HG03558 (cell line): ENCODE data around the gene FOXRED2.

Source experiments
- ATAC-seq: cut with Tn5 transposase; IDR thresholded peaks from one replicate; pipeline ENCODE4 v1.9.1; 2021; ENCODE audit warnings: moderate number of reproducible peaks; ENCODE audit not compliant: unreplicated experiment; ENCODE audit errors: extremely low read depth

FOXRED2 gene

DNA sequence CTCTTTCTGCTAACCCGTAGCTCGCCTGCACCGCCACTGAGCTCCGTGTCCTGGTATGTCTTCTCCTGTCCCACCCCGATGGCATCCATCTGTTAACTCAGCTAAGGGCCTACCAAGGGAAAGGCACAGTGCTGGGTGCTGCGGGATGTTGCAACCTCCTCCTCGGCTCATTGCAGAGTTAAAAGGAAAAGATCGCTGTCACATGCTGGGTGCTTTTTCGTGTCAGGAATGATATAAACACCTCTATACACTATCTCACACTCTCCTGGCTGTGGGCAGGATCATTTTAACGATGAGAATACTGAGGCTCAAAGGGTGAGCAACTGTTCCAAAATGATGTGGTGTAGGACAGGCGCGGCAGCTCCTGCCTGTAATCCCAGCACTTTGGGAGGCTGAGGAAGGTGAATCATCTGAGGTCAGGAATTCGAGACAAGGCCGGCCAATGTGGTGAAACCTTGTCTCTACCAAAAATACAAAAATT lies 35.5 kb downstream of the FOXRED2 start:
- ATAC-seq = no peak

DNA sequence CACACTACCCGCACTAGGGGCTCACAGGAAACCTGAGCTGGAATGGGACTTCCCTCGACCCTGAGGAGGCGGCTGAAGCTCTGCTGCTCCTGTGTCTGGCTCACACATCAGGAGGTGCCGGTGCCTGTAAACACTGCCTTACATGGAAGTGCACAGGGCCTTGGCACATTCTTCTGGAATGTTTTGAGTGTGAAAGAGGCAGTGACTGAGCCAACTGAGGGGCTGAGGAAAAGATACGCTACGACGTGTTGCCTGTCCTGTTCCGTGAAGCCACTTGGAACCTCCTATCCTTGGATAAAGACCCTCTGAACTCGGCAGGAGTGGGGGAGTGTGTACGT lies 35.9 kb downstream of the FOXRED2 start:
- ATAC-seq = no peak

DNA sequence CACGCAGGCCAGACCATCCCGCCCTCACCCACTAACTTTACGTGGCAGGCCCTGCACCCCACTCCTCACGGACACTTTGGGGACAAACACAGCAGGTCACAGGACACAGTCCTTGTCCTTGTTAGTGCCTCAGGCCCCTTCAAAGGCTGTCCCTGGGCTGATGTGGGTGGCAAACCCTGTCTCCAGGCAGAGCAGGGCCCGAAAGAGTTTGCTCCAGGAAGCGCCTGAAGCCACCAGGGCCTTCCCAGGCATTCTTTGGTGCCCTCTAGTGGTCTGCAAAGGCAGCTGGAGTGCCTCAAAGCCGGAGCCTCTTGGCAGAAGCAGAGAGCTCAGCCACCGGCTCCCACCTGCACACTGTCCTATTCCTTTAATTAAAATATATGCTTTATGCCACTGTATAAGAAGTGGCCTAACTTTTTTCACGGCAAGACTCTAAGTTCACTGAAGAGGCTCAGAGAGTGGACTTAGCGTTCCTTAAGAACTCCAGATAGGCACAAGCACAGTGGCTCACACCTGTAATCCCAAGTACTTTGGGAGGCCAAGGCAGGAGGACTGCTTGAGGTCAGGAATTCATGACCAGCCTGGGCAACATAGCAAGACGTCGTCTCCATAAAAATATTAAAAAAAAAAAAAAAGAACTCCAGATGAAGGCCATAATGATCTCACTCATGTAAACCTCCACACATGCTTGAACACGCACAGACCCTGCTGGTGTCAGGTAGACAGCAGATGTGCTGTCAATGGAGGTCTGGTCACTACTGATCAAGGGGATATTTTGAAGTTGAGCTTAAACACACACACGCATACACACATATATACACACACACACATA lies 36.5 kb downstream of the FOXRED2 start:
- ATAC-seq = no peak

DNA sequence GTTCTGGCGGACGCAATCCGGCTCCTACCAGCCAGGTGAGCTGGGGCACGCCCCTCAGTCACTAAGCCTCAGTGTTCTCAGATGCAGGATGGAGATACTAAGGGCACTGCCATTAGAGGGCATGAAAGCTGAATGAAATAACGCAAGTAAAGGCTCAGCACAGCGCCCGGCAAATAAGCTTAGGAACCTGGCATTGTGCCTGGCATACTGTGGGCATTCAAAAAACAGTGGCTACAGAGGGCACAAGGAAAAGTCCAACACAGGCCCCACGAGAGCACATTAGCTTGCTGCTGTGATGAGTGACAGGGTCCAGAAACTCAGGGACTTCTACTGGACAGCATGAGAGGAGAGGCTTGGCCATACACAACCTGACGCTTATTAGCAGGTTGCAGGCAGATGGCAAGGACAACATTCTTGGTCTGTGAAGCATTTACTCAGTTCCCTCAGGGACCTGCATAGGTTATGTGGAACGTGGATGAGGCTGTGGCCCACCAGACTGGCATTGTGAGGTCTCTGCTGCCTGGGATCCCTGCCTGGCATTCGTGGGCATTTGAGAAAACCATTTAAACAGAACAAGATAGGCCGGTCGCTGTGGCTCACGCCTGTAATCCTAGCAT lies 37.6 kb downstream of the FOXRED2 start:
- ATAC-seq = no peak

DNA sequence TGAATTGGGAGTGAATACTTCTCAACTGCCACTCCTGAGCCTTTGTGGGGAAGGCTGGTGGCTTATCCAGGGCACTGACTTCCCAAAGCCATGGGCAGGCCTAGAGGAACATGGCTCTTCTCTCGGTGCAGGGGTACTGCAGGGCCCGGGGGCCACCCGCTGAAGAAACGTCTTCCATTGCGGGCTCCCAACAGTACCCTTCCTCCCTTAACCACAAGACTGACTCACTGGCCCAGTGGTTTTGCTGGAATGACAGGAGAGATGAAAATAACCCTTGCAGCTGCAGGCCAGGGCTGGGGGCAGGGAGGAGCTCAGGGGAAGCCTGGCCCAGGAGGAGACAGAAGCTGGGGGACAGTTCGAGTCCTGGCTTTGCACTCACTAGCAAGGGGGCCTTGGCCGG lies 38.9 kb downstream of the FOXRED2 start:
- no peak for ATAC-seq

DNA sequence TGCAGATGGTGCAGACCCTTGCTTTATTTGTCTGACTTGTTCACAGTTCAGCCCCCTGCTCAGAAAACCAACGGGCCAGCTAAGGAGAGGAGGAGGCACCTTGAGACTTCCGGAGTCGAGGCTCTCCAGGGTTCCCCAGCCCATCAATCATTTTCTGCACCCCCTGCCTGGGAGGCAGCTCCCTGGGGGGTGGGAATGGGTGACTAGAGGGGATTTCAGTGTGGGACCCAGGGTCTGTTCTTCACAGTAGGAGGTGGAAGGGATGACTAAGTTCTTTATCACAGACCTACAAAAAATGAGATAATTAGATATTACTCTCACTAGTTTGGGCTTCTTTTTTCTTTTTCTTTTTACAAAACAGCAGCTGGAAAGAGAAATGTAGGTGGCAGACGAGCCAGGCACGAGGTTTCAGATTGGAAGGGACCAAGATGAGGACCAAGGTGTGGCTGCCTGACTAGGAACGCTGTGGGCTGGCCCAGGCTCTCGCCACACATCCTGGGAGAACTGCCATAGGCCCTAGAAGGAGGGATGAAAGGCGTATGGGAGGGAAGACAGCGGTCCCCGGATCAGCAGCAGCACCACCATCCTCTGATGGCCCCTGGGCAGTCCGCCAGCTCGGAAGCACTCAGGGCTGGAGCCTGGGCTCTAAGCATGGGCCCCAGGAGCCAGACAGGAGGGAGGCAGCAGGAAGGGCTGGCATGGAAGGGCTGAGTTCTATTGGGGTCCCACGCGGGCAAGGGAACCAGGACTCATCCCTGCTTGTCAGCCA lies 39.6 kb downstream of the FOXRED2 start:
- no peak for ATAC-seq

DNA sequence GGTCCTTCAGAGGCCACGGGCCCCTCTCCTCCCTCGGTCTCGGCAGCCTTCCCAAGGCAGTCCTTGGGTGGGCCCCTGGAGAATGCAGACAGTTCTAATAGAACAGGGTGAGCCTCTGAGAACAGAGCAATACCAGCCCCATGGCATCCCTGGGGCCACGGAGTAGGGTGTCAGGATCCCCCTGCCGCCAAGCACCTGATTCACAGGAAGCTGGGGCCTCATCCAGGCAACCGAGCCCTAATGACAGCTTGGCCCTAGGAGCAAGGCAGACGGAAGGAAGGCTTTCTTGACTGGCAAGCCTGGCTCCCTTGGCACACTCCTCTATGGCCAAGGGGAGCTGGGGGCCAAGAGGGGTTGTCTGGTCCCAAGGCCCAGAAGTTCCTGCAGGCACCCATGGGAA lies 40.6 kb downstream of the FOXRED2 start:
- no peak for ATAC-seq

DNA sequence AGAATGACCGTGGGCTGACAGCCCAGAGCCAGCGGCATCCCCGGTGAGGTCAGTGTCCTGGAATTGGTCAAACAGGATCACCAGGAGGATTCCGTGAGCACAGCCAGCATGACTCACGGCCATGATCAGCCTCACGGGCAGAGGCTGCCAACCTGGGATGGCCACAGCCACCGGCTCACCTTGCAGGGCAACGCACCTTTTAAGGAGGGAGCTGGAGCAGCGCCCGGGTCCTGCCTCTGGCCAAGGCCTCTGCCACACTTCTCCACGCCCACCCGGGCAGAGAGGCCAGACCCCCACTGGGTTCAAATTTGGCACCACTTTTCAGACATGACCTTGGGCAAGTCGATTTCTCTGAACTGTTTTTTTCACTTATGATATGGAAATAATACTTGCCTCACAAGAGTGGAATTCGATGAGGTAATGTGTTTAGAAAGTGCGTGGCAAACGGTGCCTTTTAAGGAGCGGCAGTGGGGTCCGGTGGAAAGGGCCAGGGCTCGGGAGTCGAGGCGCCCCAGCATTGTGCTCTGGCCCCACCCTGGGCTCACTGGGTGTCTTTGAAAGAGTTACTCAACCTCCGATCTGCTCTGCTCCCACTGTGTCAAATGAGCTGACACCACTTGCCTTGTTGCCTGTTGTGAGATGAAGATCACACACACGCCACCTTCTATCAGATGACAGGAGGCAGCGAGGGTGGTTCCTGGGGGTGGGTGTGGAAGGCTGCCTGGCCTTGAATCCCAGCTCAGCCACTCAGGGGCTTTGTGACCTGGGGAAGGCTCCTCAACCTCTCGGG lies 41.4 kb downstream of the FOXRED2 start:
- ATAC-seq = no peak

DNA sequence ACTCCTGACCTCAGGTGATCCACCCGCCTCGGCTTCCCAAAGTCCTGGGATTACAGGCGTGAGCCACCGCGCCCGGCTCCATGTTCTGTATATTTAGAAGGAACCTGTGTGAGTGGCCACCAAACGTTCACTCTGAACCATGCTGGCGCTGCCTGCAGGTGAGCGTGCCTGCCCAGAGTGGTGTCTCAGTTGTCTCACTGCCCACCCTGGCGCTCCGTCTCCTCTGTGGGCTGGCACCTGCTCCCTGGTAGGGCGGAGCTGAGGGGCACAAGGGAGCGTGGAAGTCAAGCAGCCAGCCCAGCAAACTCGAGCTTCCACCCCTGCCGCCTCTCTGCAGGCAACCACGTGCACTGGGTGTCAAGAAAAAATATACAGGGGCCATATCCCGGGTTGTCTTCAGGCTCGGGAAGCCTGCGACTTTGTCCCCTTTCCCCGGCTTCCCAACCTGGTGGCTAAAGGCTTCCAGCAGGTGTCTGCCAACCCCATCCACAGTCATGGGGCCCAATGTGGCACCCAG lies 42.1 kb downstream of the FOXRED2 start:
- no peak for ATAC-seq

DNA sequence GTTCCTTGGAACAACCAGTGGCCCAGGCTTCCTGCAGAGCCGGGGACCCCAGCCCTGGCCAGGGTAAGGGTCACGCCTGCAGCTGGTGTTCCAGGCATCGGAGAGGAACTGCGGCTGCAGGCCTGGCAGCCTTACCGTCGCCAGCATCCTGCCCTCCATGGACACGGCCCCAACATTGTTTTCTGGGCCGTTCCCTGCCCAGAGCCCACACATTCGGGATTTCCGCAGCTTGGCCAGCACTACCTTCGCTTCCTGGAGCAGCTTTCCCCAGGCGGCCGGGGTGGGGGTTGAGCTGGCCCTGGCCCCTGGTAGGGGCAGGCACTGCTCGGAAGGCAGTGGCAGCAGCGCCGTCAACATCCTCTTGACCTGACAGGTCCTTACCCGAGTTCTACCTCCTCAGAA lies 43.1 kb downstream of the FOXRED2 start:
- ATAC-seq = no peak

DNA sequence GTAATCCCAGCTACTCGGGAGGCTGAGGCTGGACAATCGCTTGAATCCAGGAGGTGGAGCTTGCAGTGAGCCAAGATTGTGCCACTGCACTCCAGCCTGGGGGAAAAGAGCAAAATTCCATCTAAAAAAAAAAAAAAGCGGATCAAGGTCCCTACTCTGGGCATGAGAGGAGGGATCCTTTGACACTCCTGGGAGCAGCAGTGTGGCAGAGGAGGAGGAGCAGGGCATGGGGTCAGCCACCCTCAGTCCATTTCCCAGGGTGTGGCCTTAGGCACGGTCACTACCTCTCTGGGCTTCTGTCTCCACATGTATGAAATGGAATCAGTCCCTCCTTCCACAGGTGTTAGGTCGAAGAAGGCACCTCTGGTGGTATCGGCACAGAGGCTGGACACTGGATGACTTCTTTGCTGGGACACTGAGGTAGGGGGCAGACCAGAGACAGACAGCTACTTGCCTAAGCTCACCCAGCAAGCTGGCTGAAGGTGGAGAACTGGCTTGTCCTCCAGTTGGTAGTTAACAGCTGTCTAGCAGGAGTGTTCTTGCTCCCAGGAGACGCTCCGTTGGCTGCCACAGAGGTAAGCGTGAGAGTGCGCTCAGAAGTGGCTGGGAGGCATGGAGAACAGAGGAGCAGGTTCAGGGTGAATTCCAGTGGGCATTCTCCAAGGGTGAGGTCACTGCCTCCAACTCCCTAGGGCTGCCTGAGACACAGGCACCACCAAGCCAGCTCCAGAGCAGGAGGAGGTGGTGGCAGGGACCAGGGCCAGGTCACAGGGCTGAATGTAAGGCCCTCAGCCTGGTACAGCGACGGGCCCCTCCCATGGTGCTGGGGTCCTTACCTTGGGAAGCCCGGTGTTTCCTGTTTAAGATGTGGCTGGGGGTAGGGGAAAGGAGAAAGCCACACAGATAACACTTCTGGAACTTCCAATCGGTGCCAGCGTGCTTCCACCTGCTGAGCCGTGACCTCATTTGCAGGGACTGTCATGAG lies 44.9 kb downstream of the FOXRED2 start:
- ATAC-seq = no peak

DNA sequence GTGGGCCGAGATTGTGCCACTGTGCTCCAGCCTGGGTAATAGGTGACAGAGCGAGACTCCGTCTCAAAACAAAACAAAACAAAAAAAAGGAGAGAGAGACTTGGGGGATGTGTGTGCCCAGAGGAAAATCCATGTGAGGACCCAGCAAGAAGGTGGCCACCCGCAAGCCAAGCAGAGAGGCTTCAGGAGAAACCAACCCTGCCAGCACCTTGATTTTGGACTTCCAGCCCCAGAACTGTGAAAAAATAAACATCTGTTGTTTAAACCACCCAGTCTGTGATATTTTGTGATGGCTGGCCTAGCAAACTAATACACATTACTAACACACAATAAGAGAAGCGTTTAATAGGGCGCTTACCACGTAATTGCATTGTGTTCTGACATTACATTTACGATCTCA lies 46.6 kb downstream of the FOXRED2 start:
- ATAC-seq = no peak

DNA sequence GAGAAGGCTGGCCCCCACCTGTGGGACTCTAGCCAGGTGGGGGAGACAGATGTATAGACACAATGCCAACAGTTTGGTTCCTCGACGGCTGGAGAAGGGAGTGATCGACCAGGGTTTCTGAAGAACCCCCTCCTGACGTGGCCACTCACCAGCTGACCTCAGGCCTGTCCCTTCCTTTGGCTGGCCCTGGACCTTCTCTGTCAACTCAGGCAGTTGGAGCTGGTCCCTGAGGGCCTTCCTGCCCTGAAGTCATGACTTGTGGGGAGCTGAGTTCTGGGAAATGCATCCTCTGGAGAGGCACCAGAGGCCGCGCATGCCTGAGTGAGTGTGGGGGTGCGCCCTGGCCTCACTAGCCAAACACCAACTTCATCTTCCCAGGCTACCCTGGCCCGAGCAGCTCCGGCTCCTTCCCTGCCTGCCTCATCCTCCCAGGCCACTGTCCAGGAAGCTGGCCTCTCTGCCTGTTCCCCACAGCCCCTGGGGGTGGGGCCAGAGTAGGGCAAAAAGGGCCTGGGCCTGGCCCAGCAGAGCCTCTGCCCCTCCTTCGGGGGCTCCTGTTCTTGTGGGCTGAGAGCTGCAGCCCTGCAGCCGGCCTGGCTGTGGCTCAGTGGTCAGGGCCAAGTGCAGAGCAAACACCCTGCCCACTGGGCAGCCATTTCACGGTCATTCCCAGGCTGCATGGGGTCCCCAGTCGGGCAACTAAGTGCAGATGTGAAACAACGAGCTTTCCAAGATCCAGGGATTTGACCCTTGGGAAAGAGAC lies 49.0 kb downstream of the FOXRED2 start:
- ATAC-seq = no peak

DNA sequence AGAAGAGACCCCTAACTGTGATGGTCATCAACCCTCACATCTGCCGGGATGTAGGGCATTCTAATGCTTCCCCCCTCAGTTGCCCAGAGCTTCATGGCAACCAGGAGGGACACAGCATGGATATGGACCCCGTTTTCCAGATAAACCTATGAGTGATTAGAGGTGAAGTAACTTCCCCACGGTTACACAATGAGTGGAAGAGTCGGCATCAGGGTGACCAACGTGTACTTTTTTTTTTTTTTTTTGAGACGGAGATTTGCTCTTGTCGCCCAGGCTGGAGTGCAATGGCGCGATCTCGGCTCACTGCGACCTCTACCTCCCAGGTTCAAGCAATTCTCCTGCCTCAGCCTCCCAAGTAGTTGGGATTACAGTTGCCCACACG lies 50.4 kb downstream of the FOXRED2 start:
- ATAC-seq = no peak

DNA sequence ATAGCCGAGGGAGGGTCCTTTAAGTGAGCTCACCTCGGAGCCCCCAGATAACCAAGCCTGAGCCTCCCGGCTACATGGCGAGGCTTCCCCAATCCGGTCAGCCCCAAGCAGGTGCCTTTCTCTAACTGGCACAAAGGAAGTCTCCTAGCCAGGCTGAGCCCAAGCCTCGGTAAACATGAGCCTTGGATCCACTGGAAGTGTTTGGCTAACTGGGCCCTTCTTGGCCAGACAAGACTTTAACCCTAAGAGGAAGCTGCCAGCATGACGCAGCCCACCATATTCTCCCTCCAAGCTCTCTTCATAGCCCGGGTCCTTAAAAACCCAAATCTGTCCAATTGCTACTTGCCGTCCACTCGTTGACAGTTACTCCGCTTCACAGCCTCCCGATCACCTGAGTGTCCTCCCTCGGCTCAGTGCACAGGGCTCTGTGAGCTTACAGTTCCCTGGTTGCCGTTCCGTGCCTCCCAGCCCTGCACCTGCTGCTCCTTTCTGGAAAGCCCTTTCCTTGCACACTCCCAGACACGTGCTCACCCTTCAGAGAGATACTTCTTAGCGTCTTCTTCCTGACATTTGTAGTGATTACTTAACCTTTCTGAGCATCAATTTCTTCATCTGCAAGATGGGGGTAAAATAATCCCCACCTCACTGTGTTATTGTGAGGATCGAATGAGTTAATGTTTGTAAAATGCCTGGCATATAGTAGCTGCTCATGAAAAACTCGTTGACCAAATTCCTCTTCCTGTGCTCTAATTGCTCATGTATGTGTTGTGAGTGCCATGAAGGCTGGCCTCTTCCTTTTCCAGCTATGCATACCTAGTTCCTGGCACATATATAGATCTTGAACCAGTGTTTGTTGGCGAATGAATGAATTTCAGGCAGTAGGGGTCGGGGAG lies 51.0 kb downstream of the FOXRED2 start:
- no peak for ATAC-seq

DNA sequence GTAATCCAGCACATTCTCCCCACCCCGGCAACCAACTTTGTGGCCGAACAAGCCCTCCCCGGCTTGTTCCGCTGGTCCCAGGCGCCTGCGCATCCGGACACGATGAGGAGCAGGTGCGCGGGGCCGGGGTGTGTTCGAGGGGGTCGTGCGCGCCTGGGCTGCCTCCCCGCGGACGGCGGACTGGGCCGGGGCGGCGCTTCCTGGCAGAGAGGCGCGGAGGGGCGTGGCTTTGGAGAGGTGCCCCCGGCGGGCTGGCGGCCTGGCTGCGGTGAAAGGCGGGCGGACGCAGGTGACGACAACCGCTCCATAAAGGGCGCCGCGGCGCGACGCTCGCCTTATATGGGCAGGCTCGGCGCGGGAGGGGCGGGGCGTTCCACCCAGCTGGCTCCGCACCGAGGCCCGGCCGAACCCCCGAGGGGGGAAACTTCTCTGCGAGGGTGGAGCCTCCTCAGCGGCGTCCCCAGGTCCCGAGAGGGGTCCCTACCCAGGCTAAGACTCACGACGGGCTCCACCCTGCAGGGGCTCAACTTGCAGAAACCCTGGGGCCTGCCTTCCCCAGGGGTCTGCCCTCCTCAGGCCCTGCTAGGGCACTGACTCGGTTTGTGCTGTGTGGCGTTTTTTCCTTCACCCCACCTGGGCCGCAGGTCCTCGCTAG lies 51.8 kb downstream of the FOXRED2 start:
- ATAC-seq = no peak

DNA sequence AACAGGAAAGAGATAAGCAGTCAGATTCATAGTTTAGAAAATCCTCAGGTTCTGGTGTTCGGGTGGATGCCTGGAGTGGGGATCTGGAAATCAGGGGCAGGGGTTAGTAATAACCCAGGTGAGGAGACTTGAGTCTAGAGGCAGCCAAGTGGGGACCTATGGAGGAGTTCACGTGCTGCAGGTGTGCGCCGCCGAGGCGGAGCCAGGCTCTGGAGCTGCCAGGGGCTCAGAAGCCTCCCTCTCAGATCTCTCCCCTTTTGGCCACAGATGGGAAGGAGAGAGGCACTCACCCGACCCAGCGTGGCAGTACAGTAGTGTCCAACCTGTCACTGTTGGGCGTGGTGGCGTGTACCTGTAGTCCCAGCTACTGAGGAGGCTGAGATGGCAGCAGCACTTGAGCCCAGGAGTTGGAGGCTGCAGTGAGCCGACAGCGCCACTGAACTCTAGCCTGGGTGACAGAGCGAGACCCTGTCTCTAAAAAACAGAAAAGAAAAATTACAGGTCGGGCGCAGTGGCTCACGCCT lies 52.9 kb downstream of the FOXRED2 start:
- ATAC-seq = no peak
